Nephron progenitor cell (in vitro differentiated cells): ENCODE measurements around the gene AP2A2.

Experiments
- DNase-seq: peaks from one replicate; pipeline ENCODE4 v3.0.0; 2021
- H3K27ac Mint-ChIP-seq: 2 replicates; pipeline ENCODE4 v1.8.0; 2021; ENCODE audit warnings: mild to moderate bottlenecking, moderate library complexity, mixed read lengths
- H3K27me3 Mint-ChIP-seq: 2 replicates; pipeline ENCODE4 v1.8.0; 2021; ENCODE audit warnings: mild to moderate bottlenecking, low read depth, mixed read lengths; ENCODE audit not compliant: poor library complexity
- H3K36me3 Mint-ChIP-seq: 2 replicates; pipeline ENCODE4 v1.8.0; 2021; ENCODE audit warnings: low read depth, mixed read lengths
- H3K4me1 Mint-ChIP-seq: 2 replicates; pipeline ENCODE4 v1.8.0; 2021; ENCODE audit warnings: mixed read lengths
- H3K4me3 Mint-ChIP-seq: 2 replicates; pipeline ENCODE4 v1.8.0; 2021; ENCODE audit warnings: mild to moderate bottlenecking, moderate library complexity, mixed read lengths
- H3K9me3 Mint-ChIP-seq: 2 replicates; pipeline ENCODE4 v1.8.0; 2021; ENCODE audit warnings: mild to moderate bottlenecking, moderate library complexity, mixed read lengths
- TF ChIP-seq, protein P1 (sequence below): fragments of 200-600 bp; sonication (generic); IDR thresholded peaks from 2 replicates; pipeline ENCODE4 v1.5.0; 2021; ENCODE audit warnings: antibody characterized with exemption

Gene AP2A2

DNA sequence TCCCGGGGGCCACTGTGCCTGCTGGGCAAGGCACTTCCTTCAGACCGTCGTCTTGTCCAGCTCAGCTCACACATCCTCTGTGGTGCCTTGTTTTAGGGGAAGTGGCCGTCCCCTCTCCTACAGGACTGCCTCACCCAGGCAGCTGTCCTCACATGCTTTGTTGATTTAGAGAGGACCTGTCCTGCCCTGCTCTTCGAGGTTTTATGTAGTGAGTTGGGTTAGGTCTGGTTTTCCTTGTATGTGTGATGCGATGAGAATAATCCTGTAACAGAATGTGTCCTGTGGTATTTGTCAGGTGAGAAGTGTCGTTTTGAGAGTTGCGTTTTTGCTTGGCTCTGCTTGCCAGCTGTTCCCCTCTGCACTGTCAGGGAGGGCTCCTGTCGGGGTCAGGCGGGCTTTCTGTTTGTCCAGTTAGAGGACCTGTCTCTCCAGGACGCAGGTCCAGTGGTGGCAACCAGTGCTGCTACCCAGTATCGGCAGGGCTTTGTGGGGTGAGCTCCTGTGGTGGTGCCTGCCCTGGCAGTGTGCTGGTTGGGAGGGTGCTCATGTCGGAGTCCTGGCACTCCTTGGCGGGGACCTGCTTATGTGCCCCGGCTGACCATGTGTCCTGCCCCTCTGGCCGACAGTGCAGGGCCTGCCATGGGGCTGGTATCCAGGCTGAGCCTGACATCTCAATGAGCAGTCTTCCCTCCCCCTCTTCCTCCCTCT is 69.5 kb downstream of the AP2A2 start:
- TF ChIP-seq, protein P1, sequence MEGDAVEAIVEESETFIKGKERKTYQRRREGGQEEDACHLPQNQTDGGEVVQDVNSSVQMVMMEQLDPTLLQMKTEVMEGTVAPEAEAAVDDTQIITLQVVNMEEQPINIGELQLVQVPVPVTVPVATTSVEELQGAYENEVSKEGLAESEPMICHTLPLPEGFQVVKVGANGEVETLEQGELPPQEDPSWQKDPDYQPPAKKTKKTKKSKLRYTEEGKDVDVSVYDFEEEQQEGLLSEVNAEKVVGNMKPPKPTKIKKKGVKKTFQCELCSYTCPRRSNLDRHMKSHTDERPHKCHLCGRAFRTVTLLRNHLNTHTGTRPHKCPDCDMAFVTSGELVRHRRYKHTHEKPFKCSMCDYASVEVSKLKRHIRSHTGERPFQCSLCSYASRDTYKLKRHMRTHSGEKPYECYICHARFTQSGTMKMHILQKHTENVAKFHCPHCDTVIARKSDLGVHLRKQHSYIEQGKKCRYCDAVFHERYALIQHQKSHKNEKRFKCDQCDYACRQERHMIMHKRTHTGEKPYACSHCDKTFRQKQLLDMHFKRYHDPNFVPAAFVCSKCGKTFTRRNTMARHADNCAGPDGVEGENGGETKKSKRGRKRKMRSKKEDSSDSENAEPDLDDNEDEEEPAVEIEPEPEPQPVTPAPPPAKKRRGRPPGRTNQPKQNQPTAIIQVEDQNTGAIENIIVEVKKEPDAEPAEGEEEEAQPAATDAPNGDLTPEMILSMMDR = no peak
- Mint-ChIP-seq H3K36me3 (peaks cover 14% of the 10 kb centered on the region), H3K27ac (peak overlapping the region; percentile 98), H3K9me3 (no peaks in the 10 kb centered on the region), H3K4me1 (peaks cover 35% of the 10 kb centered on the region), H3K27me3 (no peaks in the 10 kb centered on the region), H3K4me3 (no peak overlapping the region)
- no peak for DNase-seq

DNA sequence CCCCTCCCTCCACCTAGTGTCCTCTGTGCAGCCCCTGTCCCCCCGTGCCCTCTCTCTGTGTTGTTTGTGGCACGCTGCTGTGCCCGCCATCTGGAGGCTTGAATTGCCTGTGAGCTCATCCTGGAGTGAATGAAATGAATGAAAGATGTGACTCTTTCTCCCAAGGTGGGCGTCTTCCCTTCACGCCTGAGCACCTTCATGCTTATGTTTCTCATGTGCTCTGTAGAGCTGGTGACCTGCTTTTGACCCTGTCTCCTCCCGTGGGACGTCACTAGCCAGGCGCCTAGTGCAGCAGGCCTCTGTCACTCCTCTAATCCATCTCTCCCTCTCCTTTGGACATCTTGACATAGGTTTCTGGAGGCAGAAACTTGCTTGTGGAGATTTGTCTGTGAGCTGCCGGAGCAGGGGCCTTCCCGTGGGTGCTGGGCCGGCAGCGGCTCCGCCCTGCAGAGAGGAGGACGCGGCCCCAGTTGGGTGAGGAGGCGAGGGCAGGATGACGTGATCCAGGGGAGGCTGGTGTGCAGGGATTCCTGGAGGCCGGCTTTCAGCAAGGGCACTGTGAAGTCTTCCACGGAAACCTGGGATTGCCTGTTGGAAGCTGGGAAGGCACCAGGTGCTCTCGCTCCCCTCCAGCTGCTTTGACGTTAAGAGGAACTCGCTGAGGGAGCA is 70.2 kb downstream of the AP2A2 start:
- peak; percentile 77 for DNase-seq
- peaks cover 20% of the 10 kb centered on the region for H3K36me3 Mint-ChIP-seq
- no peaks in the 10 kb centered on the region for H3K27me3 Mint-ChIP-seq
- peak overlapping the region; percentile 28 for H3K4me3 Mint-ChIP-seq
- peak overlapping the region; percentile 98 for H3K27ac Mint-ChIP-seq
- no peaks in the 10 kb centered on the region for H3K9me3 Mint-ChIP-seq
- peaks cover 42% of the 10 kb centered on the region for H3K4me1 Mint-ChIP-seq
- TF ChIP-seq, protein P1 = no peak

DNA sequence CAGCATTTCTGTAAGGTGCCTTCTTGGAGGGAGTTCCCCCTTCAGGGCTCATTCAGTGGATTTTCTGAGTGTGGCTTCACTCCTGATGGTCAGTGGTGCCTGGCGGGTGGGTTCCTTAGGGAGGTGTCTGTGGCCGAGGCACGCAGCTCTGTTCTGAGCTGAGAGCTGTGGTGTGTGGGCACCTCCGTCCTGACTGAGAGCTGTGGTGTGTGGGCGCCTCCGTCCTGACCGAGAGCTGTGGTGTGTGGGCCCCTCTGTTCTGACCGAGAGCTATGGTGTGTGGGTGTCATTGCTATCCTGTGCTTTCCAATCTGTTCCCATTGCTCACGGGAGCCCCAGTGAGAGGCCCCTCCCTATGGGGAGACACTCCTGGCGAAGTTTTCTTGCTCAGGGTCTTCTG is 71.0 kb downstream of the AP2A2 start:
- peaks cover 28% of the 10 kb centered on the region for H3K36me3 Mint-ChIP-seq
- H3K9me3 Mint-ChIP-seq = no peaks in the 10 kb centered on the region
- peaks cover 49% of the 10 kb centered on the region for H3K4me1 Mint-ChIP-seq
- H3K4me3 Mint-ChIP-seq = no peak overlapping the region
- H3K27ac Mint-ChIP-seq = peak overlapping the region; percentile 98
- DNase-seq = no peak
- no peaks in the 10 kb centered on the region for H3K27me3 Mint-ChIP-seq
- TF ChIP-seq, protein P1 = no peak

DNA sequence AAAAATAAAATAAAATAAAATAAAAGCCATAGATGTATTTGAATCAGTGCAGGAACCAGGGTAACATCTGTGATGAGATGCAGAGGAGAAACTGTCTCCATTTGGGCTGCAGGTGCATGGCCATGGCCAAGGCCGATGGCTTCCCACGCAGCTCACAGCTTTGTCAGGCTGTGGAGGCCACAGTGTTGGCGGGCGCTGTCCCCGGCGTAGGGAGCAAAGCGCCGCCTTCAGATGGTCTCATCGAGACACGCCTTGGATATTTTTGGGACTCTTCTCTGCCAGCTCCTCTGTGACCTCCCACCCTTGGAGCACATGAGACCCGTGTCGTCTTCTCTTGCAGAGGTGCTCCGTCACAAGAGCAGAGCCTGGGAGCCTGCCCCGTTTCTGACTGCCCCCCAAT is 72.2 kb downstream of the AP2A2 start:
- Mint-ChIP-seq H3K27me3 (no peaks in the 10 kb centered on the region), H3K9me3 (no peaks in the 10 kb centered on the region), H3K27ac (no peak overlapping the region), H3K4me3 (no peak overlapping the region), H3K36me3 (peaks cover 31% of the 10 kb centered on the region), H3K4me1 (peaks cover 59% of the 10 kb centered on the region)
- TF ChIP-seq, protein P1 = no peak
- DNase-seq = no peak

DNA sequence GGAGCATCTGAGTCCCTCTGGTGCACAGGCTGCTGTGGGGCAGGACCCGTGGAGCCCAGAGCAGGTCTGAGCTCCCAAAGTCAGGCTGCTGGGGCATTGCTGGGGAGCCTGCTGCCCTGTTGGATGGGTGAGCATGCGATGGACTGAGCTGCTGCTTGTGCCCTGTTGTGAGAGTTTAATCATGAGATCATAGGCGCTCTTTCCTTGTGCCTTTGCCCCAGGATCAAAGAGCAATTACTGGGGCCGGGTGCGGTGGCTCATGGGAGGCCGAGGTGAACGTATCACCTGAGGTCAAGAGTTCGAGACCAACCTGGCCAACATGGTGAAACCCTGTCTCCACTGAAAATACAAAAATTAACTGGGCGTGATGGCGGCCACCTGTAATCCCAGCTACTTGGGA is 73.3 kb downstream of the AP2A2 start:
- H3K36me3 Mint-ChIP-seq = peaks cover 38% of the 10 kb centered on the region
- H3K9me3 Mint-ChIP-seq = no peaks in the 10 kb centered on the region
- H3K27me3 Mint-ChIP-seq = no peaks in the 10 kb centered on the region
- no peak for DNase-seq
- no peak overlapping the region for H3K4me3 Mint-ChIP-seq
- H3K4me1 Mint-ChIP-seq = peaks cover 67% of the 10 kb centered on the region
- no peak overlapping the region for H3K27ac Mint-ChIP-seq
- TF ChIP-seq, protein P1 = no peak
